Mucosa of descending colon (tissue), 3 donors: ENCODE results near the gene EPB41L4B. TPM values are rescaled to one million over a fixed set of nuclear protein-coding genes. Genes with fewer than 3 reads are reported as not detected.
A peak's percentile ranks its signal among the peaks of the same experiment; 100 is the strongest.

Experiments
- ATAC-seq: fragments of 200-7000 bp; cut with Tn5 transposase; one replicate; pipeline ENCODE4 v1.9.1; 2020; ENCODE audit warnings: mild to moderate bottlenecking, moderate library complexity
- DNase-seq, 3 donors: peaks; one replicate each; pipeline ENCODE4 v3.0.0-alpha.2; 2020
- H3K36me3 ChIP-seq: fragments of 200-600 bp; one replicate; pipeline ENCODE4 v1.8.0; 2021; ENCODE audit warnings: low read depth, mild to moderate bottlenecking
- H3K4me1 ChIP-seq: fragments of 200-600 bp; one replicate; pipeline ENCODE4 v1.8.0; 2021; ENCODE audit warnings: low read depth, mild to moderate bottlenecking
- H3K4me3 ChIP-seq: fragments of 200-600 bp; one replicate; pipeline ENCODE4 v1.8.0; 2021; ENCODE audit warnings: mild to moderate bottlenecking
- H3K9me3 ChIP-seq: fragments of 200-600 bp; one replicate; pipeline ENCODE4 v1.8.0; 2021; ENCODE audit warnings: mild to moderate bottlenecking
- intact Hi-C, 2 donors: fragments of 100-400 bp; cut with DNase I in 1 of 2; cut with micrococcal nuclease in 1 of 2; formaldehyde crosslinking; loops; one replicate each; pipeline versions ENCODE4 v1.11.0 to v1.11.1; 2022; cut with DNase I, micrococcal nuclease
- total RNA-seq, 3 donors: library from RNA; stranded (reverse); fragmentation: NEBNext Ultra II Directional in 2 of 3; extraction: Animal tissue kit (Norgen Biotek cat#: 25700) in 2 of 3; gene quantifications; one replicate each; pipeline versions ENCODE4 v1.2.1 to v1.2.4, GENCODE V29; 2021 to 2023
- TF ChIP-seq, protein P1 (sequence below): fragments of 200-600 bp; IDR thresholded peaks from one replicate; pipeline ENCODE4 v1.8.0; 2022; ENCODE audit warnings: antibody characterized with exemption, mild to moderate bottlenecking
- donor health status: DM: no; HTN: no; CAD: no; lungs with moderate emphysema.
- donor health status: DM: no; HTN: no; CAD: no.
- donor health status: DM: no; HTN: yes; CAD: no.

EPB41L4B gene
- total RNA-seq, 3 donors from 2014 or later: 56.3 to 163 (median 122) TPM

DNA sequence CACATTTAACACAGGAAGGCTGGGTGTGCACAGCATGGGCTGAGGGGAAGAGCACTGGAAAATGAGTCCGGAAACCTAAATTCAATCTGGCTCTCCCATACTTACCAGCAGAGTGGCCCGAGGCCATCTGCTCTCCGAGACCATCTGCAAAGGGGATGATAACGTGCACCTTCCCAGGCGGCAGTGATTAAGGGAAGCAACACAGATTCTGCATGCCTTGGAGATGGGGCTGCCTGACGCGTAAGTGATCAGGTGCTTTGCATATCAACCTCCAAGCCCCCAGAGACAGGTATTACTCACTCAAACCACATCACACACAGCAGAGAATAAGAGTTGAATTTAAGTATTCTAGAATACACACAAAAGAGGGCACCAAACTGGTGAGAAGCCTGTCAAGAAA, 9.1 kb downstream of the EPB41L4B start:
- no peaks in the 10 kb centered on the region for H3K9me3 ChIP-seq
- ATAC-seq (no peak), DNase-seq (no peak)
- TF ChIP-seq, protein P1, sequence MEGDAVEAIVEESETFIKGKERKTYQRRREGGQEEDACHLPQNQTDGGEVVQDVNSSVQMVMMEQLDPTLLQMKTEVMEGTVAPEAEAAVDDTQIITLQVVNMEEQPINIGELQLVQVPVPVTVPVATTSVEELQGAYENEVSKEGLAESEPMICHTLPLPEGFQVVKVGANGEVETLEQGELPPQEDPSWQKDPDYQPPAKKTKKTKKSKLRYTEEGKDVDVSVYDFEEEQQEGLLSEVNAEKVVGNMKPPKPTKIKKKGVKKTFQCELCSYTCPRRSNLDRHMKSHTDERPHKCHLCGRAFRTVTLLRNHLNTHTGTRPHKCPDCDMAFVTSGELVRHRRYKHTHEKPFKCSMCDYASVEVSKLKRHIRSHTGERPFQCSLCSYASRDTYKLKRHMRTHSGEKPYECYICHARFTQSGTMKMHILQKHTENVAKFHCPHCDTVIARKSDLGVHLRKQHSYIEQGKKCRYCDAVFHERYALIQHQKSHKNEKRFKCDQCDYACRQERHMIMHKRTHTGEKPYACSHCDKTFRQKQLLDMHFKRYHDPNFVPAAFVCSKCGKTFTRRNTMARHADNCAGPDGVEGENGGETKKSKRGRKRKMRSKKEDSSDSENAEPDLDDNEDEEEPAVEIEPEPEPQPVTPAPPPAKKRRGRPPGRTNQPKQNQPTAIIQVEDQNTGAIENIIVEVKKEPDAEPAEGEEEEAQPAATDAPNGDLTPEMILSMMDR: no peak
- intact Hi-C loops: no loop called here
- H3K36me3 ChIP-seq: no peaks in the 10 kb centered on the region
- peaks cover 44% of the 10 kb centered on the region for H3K4me1 ChIP-seq
- H3K4me3 ChIP-seq: no peak overlapping the region

DNA sequence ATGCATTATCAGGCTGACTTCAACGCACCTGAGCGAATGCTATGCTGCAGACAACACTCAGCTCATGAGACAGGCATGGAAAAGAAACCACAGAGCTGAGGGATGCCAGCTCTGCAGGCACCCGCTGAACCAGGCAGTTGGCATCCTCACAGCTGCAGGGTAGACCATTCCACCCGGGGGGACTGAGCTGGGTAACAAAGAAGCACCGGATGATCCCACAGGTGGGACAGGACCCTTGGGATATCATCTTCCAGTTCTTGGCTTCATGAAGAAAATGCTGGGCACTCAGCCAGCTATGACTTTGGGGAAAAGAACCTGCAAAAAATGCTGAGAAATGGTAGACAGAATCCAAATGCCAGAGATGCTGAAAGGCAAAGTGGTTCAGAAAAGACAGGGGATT, 9.6 kb downstream of the EPB41L4B start:
- no peaks in the 10 kb centered on the region for H3K9me3 ChIP-seq
- no peaks in the 10 kb centered on the region for H3K36me3 ChIP-seq
- H3K4me1 ChIP-seq: peaks cover 44% of the 10 kb centered on the region
- intact Hi-C loops: no loop called here
- ATAC-seq (no peak), DNase-seq (no peak)
- TF ChIP-seq, protein P1: no peak
- H3K4me3 ChIP-seq: no peak overlapping the region

DNA sequence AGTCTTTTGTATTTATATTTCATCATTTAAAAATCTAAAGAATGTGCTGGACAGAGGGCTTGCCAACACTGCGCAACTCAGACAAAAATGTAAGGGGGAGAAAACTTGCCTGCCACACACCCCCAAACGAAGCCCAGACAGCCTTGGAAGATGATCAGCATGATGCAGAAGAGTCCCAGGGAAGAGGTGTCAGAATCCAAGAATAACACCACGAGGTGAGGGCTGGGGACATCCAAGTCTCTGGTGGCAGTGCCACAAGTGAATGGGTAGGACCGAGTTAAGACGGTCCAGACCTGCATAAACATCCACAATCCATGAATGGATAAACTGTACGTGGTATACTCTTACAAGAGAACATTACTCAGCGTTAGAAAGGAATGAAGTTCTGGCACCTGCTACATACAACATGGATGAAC, 10.4 kb downstream of the EPB41L4B start:
- intact Hi-C loops: no loop called here
- ATAC-seq (no peak), DNase-seq (no peak)
- Histone ChIP-seq H3K4me1 (peaks cover 52% of the 10 kb centered on the region), H3K9me3 (no peaks in the 10 kb centered on the region), H3K36me3 (no peaks in the 10 kb centered on the region), H3K4me3 (no peak overlapping the region)
- TF ChIP-seq, protein P1: no peak

DNA sequence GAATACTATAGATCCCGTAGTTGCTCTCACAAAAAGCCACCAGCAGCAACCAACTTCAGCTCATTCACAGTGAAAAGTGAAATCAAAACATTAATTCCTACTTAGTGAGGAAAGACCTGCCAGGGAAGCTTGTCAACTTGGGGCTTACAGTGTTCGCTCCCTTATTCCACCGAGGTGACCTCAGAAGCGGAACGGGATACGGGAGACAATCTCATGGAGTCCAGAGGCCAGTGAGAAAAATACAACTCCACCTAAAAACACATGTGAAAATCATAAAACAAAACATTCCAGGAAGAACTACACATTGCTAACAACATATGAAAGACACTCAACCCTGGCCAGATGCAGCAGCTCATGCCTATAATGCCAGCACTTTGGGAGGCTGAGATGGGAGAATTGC, 11.6 kb downstream of the EPB41L4B start:
- H3K36me3 ChIP-seq: no peaks in the 10 kb centered on the region
- TF ChIP-seq, protein P1: no peak
- DNase-seq: no peak
- H3K4me1 ChIP-seq: peaks cover 57% of the 10 kb centered on the region
- no peaks in the 10 kb centered on the region for H3K9me3 ChIP-seq
- intact Hi-C loops: no loop called here
- ATAC-seq: no peak
- no peak overlapping the region for H3K4me3 ChIP-seq

DNA sequence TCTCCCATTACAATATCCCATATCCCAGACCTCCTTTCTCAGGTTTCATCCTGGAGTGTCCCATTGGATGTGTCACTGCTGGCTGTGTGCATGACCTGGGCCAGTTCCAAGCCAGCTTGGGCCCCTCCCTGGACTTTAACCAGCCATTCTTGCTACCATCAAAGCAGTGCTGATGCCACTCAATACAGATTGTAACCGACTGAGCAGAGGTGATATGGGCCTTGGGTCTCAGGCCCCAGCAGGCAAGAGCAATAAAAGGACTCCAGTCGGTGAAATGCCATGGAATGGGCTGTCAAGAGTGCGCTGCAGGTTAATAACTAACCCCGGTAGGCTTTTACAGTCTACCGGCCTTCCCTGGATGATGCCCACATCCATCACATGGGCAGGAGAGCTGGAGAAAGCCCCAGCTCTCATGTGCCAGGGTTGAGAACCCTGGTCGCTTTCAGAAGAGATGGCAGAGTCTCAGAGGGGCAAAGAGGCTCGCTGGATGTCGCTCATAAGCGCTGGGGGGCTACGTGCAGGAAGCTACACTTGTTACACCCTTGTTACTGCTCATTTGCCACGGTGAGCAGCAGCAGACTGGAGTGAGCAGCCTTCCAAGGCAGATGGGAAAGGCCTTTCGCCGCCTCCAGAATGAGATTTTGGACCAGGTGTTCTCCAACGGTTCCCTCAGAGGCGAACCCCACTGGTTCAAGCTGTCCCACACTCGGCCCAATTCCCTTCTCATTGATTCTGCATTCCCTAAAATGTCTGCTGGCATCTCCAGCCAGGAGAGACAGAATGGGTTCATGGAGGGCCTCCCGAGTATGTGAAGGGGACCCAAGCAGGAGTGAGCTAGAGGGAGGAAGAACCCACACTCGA, 13.2 kb downstream of the EPB41L4B start:
- DNase-seq: peak; percentile 88 to 94 (median 89)
- peaks cover 58% of the 10 kb centered on the region for H3K4me1 ChIP-seq
- intact Hi-C loops: no loop called here
- H3K36me3 ChIP-seq: no peaks in the 10 kb centered on the region
- TF ChIP-seq, protein P1: no peak
- H3K4me3 ChIP-seq: no peak overlapping the region
- no peaks in the 10 kb centered on the region for H3K9me3 ChIP-seq
- peak; percentile 90 for ATAC-seq
